Medulla oblongata (tissue), 1 donor: ENCODE measurements around the gene NCAPH2.

ENCODE experiments used
- DNase-seq: peaks from one replicate; pipeline ENCODE4 v3.0.0-alpha.2; 2015; ENCODE audit errors: extremely low spot score

The NCAPH2 gene

DNA sequence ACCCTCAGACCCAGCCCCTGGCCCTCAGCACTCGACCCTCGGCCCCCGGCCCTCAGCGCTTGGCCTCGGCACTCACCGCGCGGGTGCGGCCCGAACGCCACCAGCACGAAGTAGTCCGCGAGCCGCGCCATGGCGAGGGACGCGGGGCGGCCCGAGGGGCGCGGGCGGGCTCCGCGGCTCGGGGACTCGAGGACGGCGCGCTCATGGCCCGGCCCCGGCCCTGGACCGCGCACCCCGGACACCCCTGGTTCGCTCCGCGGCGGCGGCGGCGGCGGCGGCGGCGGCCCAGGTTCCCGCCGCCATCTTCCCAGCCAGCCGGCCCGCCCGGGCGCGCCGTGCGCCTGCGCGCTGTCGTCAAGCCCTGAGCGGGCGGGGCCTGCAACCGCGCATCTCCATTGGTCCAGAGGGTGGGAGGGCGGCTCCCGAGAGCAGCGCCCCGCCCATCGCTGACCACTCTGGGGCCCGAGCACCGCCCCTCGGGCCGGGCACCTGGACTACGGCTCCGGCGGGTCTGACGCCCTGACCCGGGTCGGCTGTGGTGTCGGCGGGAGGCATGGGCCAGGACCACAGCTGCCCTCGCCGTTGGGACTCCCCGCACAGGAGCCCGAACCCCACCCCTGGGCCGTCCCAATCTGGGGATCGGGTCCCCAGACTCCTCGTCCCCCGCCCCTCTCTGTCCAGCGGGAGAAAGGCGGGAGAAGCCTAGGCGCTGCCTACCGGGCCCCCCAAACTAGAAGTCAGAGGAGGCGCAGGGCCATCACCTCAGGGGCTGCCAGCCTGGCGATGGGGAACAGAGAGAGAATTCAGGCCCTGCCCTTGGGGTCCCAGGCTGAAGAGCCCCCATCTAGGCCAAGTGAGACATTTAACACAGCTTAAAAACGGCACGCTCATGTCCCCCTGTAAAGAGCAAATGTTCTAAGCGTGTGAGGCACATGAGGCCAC lies 33.0 kb upstream of the NCAPH2 start, which contains the start of gene SBF1:
Gene SBF1 (minus strand): TSS at position 326 of the 942 bp plus-strand sequence. CDS start 195 bp downstream, at position 131.
- peak; percentile 96 for DNase-seq

- no peak for DNase-seq
Measured at GRCh38 chr22:50475652-50476002, 32.4 kb upstream of the NCAPH2 start.

- no peak for DNase-seq
Measured at GRCh38 chr22:50476868-50477267, 31.2 kb upstream of the NCAPH2 start.

- no peak for DNase-seq
Measured at GRCh38 chr22:50477923-50478322, 30.1 kb upstream of the NCAPH2 start.

- no peak for DNase-seq
Measured at GRCh38 chr22:50479721-50480120, 28.3 kb upstream of the NCAPH2 start.

DNA sequence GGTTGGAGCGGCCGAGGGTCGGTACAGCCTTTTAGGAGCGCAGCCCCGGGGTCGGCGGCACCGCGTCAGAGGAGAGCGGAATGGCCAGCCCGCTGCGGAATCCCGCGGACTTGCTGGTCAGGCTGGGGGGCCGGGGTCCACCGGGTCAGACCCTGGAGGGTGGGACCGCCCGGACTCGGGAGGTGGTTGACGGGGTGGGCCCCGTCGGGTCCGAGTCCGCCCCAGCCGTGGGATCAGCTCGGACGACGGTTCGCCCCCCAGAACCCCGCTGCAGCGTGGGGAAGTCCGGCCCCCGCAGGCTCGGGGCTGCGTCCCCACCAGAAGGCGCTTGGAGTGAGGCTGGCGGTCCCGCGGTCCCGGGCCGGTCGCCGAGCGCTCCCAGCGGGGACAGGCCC lies 27.0 kb upstream of the NCAPH2 start:
- no peak for DNase-seq

GRCh38 chr22:50481440-50482106 lies 26.5 kb upstream of the NCAPH2 start, which contains the start of gene ADM2:
Gene ADM2, plus strand, starts transcription at chr22:50481543. Its CDS starts 305 bp downstream, at chr22:50481848.
- no peak for DNase-seq

DNA sequence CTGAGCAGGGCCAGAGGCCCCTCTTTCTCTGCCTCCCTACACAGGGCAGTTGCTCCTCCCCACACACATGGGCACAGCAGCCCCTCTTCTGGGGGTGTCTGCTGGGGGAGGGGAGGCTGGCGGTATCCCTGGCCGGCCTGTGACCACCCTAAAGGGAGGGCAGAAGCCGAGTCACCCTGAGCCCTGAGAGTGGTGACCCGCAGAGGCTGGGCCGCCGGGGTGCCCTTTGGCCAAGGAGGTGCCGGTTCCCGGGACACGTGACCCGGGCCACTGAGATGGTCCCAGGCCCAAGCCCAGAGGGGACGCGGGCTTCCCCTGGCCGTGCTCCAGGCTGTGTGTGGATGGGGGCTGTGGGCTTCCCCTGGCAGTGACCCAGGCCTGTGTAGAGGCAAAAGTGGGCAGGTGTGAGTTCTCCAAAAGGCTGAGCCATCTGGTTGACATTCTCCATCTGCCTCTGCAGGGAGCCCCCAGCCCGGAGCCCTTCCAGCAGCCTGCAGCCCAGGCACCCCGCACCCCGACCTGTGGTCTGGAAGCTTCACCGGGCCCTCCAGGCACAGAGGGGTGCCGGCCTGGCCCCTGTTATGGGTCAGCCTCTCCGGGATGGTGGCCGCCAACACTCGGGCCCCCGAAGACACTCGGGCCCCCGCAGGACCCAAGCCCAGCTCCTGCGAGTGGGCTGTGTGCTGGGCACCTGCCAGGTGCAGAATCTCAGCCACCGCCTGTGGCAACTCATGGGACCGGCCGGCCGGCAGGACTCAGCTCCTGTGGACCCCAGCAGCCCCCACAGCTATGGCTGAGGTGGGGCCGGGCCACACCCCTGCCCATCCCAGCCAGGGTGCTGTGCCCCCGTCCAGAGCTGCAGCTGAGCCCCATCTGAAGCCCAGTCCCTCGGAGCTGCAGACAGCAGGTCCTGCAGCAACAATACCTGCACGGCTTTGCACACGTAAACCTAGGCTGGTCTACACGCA lies 25.6 kb upstream of the NCAPH2 start:
- DNase-seq = no peak

GRCh38 chr22:50483106-50483505 lies 24.9 kb upstream of the NCAPH2 start:
- no peak for DNase-seq

DNA sequence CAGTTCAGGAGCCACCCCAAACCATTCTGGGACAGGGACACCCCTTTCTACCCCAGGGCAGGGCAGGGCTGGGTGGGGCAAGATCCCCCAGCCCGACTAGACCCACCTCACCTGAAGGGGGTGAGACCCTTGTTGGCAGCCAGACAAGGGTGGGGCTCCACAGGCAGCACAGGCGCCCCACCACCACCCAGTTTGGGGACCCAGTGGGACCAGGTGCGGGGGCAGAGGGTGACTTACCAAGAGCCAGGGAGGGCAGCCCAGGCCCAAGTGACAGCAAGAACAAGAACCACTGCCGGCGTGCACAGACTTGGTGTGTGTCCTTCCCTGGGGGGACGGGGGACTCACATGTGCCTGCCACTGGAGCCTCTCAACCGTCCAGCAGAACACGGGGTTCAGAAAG lies 24.5 kb upstream of the NCAPH2 start:
- no peak for DNase-seq

DNA sequence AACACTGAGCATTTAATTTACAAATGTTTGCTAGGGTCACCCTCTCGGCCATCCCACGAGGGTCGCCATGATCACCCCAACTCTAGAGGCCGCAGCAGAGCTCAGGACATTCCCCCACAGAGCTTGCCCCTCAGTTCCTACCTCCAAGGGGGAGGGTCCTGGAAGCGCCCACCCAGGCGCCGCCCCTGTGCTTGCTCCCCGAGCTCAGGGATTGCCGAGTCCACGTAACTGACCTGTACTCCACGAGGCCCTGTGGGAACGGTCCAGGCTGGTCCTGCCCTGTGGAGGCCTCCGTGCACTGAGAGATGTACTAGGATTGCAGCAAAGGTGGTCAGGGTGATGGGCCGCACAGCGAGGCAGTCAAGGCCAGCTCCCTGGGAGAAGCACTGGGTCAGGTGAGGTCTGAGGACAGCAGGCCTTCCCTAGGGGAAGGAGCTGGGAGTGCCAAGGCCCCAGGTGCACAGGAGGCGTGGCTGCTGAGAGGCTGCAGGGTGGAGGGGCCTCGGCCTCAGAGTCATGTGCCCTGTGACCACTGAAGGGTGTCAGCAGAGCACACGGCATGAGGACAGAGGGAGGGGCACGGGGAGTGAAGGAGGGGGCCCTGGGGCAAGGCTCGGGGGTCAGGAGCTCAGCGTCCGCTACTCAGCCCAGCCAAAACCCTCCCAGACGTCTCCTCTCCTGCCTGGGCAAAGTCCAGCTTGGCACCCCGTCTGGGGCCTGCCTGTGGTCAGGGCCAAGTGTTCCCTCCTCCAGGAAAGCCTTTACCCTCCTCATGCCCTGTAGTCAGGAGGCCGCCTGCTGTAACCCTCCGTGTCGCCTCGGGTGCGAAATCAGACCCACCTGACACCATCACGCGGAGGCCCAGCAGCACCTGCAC lies 23.8 kb upstream of the NCAPH2 start:
- DNase-seq = no peak

DNA sequence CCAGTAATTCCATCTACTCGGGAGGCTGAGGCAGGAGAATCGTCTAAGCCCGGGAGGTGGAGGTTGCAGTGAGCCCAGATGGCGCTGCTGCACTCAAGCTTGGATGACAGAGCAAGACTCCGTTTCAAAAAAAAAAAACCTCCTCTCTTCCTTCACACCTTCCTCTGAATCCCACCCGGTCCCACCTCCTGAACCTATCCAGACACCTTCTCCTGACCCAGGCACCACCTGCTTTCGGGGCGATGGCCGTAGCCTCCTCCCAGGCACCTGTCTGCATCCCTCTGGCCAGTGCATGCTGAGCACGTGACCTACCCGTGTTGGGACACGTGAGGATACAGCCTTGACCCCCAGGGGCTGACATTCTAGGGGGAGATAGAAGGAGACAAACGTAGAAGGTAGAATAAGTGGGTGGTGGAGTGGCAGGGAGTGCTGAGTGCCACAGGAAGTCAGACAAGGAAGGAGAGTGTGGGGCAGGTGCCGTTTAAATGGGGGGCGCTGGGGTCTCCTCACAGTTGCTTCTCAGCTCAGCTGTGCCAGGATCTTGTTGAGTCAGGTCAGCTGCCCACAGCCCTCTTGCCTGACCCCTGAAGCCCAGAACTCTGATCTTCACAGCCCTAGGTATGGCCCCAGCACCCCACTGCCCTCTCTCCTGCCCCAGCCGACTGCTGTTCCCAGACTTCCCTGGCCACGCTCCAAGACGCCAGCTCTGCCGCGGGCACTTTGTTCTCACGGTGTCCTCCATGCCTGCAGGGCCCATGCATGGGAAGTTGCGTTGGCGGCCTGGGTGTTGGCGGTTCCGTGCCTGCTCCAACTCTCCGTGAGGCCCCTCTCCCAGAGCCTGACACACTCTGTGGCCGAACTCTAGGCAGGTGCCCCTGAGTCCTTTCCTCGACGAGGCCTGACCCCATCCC lies 22.5 kb upstream of the NCAPH2 start:
- no peak for DNase-seq

DNA sequence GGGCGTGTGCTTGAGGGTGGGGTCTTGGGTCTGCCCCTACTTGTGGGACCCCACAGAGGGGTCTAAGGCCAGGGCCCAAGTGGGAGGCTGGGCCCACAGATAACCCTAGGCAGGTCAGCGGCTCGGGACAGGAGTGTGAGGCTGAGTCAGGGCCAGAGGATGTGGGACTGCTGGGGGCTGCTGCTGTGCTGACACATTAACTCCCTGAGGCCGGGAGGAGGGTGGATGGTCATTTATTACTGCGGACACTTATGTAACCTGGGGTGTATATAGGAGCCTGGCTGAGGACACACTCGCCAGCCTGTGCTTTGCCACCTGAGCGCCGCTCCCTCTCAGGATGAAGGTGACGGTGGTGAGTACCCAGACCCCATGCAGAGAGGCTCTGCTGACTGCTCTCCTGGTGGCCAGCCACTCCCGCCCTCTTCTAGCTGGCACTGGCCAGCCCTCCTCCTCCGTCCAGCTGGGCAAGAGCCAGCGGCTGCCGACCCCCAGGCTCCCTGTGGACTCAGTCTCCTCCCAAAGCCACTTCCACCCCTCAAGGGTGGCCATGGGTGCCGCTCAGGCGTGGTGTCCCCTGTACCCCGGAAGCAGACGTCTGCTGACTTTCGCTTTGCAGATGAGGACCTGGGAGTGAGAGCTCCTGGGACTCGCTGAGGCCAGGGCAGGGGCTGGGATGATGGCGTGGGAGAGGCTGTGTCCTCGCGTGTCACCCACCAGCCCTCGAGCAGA lies 21.3 kb upstream of the NCAPH2 start, which contains the start of gene MIOX:
Gene MIOX (plus strand): TSS at position 299 of the 729 bp plus-strand sequence. CDS start 39 bp downstream, at position 338.
- DNase-seq = no peak

- no peak for DNase-seq
Measured at GRCh38 chr22:50487290-50488005, 20.6 kb upstream of the NCAPH2 start.

GRCh38 chr22:50488006-50488677 lies 19.9 kb upstream of the NCAPH2 start:
- DNase-seq = no peak

GRCh38 chr22:50488886-50489285 lies 19.1 kb upstream of the NCAPH2 start:
- DNase-seq = no peak
